Cardiac fibroblast (primary cell): ENCODE results near the gene PRDM2.

Source experiments
- DNase-seq, 2 donors: peaks; one replicate each; pipeline versions ENCODE4 v3.0.0 to v3.0.0-alpha.2; 2010; ENCODE audit warnings: low read depth in 2 of 2
- H3K4me3 ChIP-seq, 2 donors: replicated peaks in 1 of 2; 1 replicate in 1 of 2; 2 replicates in 1 of 2; pipeline ENCODE4 v1.5.1; 2011; ENCODE audit warnings: low read depth in 2 of 2, low read length in 2 of 2, mild to moderate bottlenecking in 2 of 2, moderate library complexity in 1 of 2
- TF ChIP-seq, protein P1 (sequence below): IDR thresholded peaks from one replicate; pipeline ENCODE4 v1.5.1; 2011; ENCODE audit warnings: low read depth, mild to moderate bottlenecking, low read length, inconsistent platforms

PRDM2 gene

DNA sequence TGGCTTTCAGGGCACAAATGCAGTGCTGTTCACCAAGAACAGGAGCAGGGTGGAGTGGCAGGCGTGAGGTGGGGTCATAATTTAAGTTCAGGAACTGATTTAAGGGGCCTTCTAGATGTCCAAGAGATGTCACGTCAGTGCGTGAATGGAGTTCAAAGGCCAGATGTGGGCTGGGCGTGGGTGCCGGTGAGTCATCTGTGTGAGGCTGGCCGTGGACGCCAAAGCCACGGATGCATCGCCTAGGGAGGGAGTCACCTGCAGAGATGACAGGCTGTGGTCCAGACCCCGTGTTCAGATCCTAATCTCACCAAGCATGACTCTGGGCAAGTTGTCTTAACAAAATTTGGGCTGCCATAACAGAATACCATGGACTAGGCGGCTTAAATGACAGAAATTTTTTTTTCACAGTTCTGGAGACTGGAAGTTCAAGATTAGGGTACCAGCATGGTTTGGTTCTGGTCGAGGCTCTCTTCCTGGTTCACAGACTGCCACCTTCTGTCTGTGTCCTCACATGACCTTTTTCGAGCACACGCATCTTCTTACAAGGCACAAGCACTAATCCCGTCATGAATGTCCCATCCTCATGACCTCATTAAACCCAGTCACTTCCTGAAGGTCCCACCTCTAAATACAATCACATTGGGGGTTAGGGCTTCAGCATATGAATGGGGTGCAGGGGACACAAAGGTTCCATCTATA, 109.6 kb downstream of the PRDM2 start:
- no peak overlapping the region for H3K4me3 ChIP-seq
- TF ChIP-seq, protein P1, sequence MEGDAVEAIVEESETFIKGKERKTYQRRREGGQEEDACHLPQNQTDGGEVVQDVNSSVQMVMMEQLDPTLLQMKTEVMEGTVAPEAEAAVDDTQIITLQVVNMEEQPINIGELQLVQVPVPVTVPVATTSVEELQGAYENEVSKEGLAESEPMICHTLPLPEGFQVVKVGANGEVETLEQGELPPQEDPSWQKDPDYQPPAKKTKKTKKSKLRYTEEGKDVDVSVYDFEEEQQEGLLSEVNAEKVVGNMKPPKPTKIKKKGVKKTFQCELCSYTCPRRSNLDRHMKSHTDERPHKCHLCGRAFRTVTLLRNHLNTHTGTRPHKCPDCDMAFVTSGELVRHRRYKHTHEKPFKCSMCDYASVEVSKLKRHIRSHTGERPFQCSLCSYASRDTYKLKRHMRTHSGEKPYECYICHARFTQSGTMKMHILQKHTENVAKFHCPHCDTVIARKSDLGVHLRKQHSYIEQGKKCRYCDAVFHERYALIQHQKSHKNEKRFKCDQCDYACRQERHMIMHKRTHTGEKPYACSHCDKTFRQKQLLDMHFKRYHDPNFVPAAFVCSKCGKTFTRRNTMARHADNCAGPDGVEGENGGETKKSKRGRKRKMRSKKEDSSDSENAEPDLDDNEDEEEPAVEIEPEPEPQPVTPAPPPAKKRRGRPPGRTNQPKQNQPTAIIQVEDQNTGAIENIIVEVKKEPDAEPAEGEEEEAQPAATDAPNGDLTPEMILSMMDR: no peak
- DNase-seq: no peak

GRCh38 chr1:13812456-13813397, 112.7 kb downstream of the PRDM2 start:
- no peak overlapping the region for H3K4me3 ChIP-seq
- TF ChIP-seq, protein P1: no peak
- DNase-seq: no peak

- TF ChIP-seq, protein P1: peak; percentile 70
- DNase-seq: peak in 1 of 2 donors; percentile 36
- H3K4me3 ChIP-seq: no peak overlapping the region
These were observed 113.5 kb downstream of the PRDM2 start for GRCh38 chr1:13813398-13814012.

GRCh38 chr1:13814131-13814530, 114.1 kb downstream of the PRDM2 start:
- no peak for DNase-seq
- H3K4me3 ChIP-seq: no peak overlapping the region
- TF ChIP-seq, protein P1: no peak

DNA sequence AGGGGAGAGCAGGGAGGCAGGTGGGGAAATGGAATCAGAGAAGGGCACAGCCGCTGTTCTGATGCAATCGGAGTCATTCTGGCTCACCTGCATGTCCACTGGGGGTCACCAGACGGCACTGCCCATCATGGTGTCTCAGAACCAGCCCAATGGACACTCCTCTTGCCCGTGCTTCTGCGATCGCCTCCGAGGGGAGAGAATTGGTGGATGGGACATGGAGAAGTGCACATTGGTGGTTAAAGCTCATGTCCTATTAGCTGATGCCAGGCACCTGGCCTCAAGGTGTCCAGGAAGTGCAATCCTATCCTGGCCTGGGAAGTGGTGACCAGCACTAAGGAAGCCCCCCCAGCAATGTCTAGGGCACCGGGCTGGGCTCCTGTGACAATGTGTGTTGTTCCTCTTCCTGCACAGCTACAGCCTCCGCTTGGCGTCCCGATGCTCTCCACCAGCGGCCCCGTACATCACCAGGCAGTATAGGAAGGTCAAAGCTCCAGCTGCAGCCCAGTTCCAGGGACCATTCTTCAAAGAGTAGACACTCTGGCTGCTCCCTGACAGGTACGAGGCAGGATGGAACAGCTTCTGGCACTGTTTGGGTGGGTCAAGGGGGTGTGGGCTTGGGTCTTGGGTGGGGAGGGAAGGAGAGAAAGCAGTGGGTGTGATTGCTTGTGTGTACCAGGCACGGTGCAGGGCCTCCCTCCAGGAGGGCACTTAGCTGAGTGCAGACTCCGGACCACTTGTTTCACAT, 116.2 kb downstream of the PRDM2 start:
- H3K4me3 ChIP-seq: no peak overlapping the region
- DNase-seq: no peak
- TF ChIP-seq, protein P1: no peak

GRCh38 chr1:13817906-13818305, 117.9 kb downstream of the PRDM2 start:
- no peak for DNase-seq
- no peak overlapping the region for H3K4me3 ChIP-seq
- TF ChIP-seq, protein P1: no peak
